Esophagus squamous epithelium (tissue), 5 donors: Measurements from ENCODE around the gene KLF15. TPM values are rescaled to one million over a fixed set of nuclear protein-coding genes. Genes with fewer than 3 reads are reported as not detected.

ENCODE experiments used
- DNase-seq: peaks from one replicate; lab custom pipeline; 2025; lab: John Stamatoyannopoulos, UW
- H3K27ac ChIP-seq, 4 donors: fragments of 200-600 bp; sonication (generic); one replicate each; pipeline ENCODE4 v1.5.1; 2016 to 2019; ENCODE audit warnings: mild to moderate bottlenecking in 1 of 4
- H3K27me3 ChIP-seq, 4 donors: fragments of 200-600 bp; sonication (generic); 1 replicate in 3 of 4; 2 replicates in 1 of 4; pipeline versions ENCODE4 v1.5.1 to v1.6.0; 2017 to 2021; ENCODE audit warnings: antibody characterized with exemption in 1 of 4
- H3K36me3 ChIP-seq, 3 donors: fragments of 200-600 bp; sonication (generic); one replicate each; pipeline ENCODE4 v1.5.1; 2016 to 2019
- H3K4me1 ChIP-seq, 3 donors: fragments of 200-600 bp; sonication (generic); one replicate each; pipeline ENCODE4 v1.5.1; 2017 to 2019
- H3K4me3 ChIP-seq, 4 donors: fragments of 200-600 bp; sonication (generic); 1 replicate in 3 of 4; 2 replicates in 1 of 4; pipeline ENCODE4 v1.5.1; 2016 to 2019; ENCODE audit warnings: mild to moderate bottlenecking in 2 of 4, moderate library complexity in 1 of 4
- H3K9me3 ChIP-seq, 3 donors: fragments of 200-600 bp; sonication (generic); one replicate each; pipeline ENCODE4 v1.5.1; 2016 to 2019
- CTCF ChIP-seq, 6 experiments: fragments of 450-650 bp in 4 of 6; fragments of 200-600 bp in 2 of 6; sonication (generic) in 2 of 6; IDR thresholded peaks; one replicate each; pipeline ENCODE4 v1.5.1; 2016 to 2019; ENCODE audit warnings: antibody characterized with exemption in 6 of 6, mild to moderate bottlenecking in 4 of 6, moderate library complexity in 4 of 6
- POLR2A ChIP-seq, 4 donors: fragments of 450-650 bp; IDR thresholded peaks; one replicate each; pipeline ENCODE4 v1.6.1; 2017; ENCODE audit warnings: antibody characterized with exemption in 4 of 4, mild to moderate bottlenecking in 4 of 4, moderate library complexity in 3 of 4
- WGBS, 2 donors: methylation state at CpG; one replicate each; pipeline ENCODE4 v1.1.5; 2018; 5-methylcytosine and 5-hydroxymethylcytosine counted together
- intact Hi-C: fragments of 100-400 bp; cut with DNase I; formaldehyde crosslinking; loops from one replicate; pipeline ENCODE4 v1.15.0; 2022
- total RNA-seq, 4 donors: library from RNA; depleted of rRNA; stranded (reverse); fragments of >200 nt; gene quantifications; one replicate each; pipeline ENCODE4 v1.1.0, GENCODE V29; 2016
- donor health status: DM: yes; HTN: yes; CAD: no.

KLF15 gene
- total RNA-seq, 4 donors from 2014 or later: 1.8 to 43.1 (median 7.7) TPM

- Histone ChIP-seq H3K27ac (no peak overlapping the region), H3K9me3 (no peaks in the 10 kb centered on the region), H3K27me3 (peaks cover 0 to 14% (median 0%) of the 10 kb centered on the region in 4 donors), H3K4me3 (no peak overlapping the region), H3K4me1 (peaks cover 0 to 12% (median 0%) of the 10 kb centered on the region in 3 donors), H3K36me3 (no peaks in the 10 kb centered on the region)
- WGBS, 2 donors: 57 to 64% methylated on average over 5 to 7 of the region's 8 CpGs
- no peak for DNase-seq
- TF ChIP-seq CTCF (IDR thresholded peaks at IDR 0.05) (no peak), POLR2A (IDR thresholded peaks at IDR 0.05) (no peak)
- intact Hi-C loops: no loop called here
These were observed 44.5 kb upstream of the KLF15 start for GRCh38 chr3:126401611-126402160.

- WGBS, 2 donors: 57 to 93% methylated on average over 1 to 4 of the region's 4 CpGs
- no peak for DNase-seq
- no peak overlapping the region for H3K4me3 ChIP-seq
- H3K27me3 ChIP-seq: peaks cover 0 to 23% (median 0%) of the 10 kb centered on the region in 4 donors
- TF ChIP-seq POLR2A (IDR thresholded peaks at IDR 0.05) (no peak), CTCF (IDR thresholded peaks at IDR 0.05) (no peak)
- H3K9me3 ChIP-seq: no peaks in the 10 kb centered on the region
- intact Hi-C loops: loop anchor here (10.0 kb wide), 1 partner anchor 145 kb away; no protein-coding TSS in a partner anchor
- no peaks in the 10 kb centered on the region for H3K36me3 ChIP-seq
- peak overlapping the region in 3 of 4 donors; percentile 34 to 62 (median 35) for H3K27ac ChIP-seq
- H3K4me1 ChIP-seq: peaks cover 0 to 17% (median 0%) of the 10 kb centered on the region in 3 donors
These were observed 42.5 kb upstream of the KLF15 start for GRCh38 chr3:126399756-126400155.

GRCh38 chr3:126399351-126399735 is 42.1 kb upstream of the KLF15 start:
- intact Hi-C loops: loop anchor here (10.0 kb wide), 1 partner anchor 145 kb away; no protein-coding TSS in a partner anchor
- H3K36me3 ChIP-seq: no peaks in the 10 kb centered on the region
- H3K27me3 ChIP-seq: peaks cover 0 to 27% (median 0%) of the 10 kb centered on the region in 4 donors
- TF ChIP-seq CTCF (IDR thresholded peaks at IDR 0.05) (no peak), POLR2A (IDR thresholded peaks at IDR 0.05) (no peak)
- WGBS, 2 donors: 58 to 83% methylated on average over 1 of the region's 1 CpG
- H3K9me3 ChIP-seq: no peaks in the 10 kb centered on the region
- H3K27ac ChIP-seq: peak overlapping the region in 3 of 4 donors; percentile 34 to 70 (median 35)
- no peak overlapping the region for H3K4me3 ChIP-seq
- peaks cover 0 to 22% (median 3%) of the 10 kb centered on the region in 3 donors for H3K4me1 ChIP-seq
- DNase-seq: no peak

GRCh38 chr3:126398423-126399350 is 41.5 kb upstream of the KLF15 start:
- peaks cover 0 to 34% (median 0%) of the 10 kb centered on the region in 4 donors for H3K27me3 ChIP-seq
- H3K36me3 ChIP-seq: no peaks in the 10 kb centered on the region
- no peak for TF ChIP-seq CTCF (IDR thresholded peaks at IDR 0.05)
- no peak for TF ChIP-seq POLR2A (IDR thresholded peaks at IDR 0.05)
- H3K27ac ChIP-seq: peak overlapping the region in 3 of 4 donors; percentile 5 to 70 (median 20)
- H3K4me1 ChIP-seq: peaks cover 0 to 24% (median 3%) of the 10 kb centered on the region in 3 donors
- WGBS, 2 donors: 74 to 79% methylated on average over 6 to 9 of the region's 14 CpGs
- H3K9me3 ChIP-seq: no peaks in the 10 kb centered on the region
- intact Hi-C loops: loop anchor here (10.0 kb wide), 1 partner anchor 144 kb away; no protein-coding TSS in a partner anchor
- no peak overlapping the region for H3K4me3 ChIP-seq
- DNase-seq: no peak
